GM19324 (cell line): Measurements from ENCODE around the gene ABR.
"Not testable (repeated sequence)": the region's sequence is repeated elsewhere in the genome, so short reads cannot be mapped to it uniquely, and the experiment has no call there.

Experiments
- ATAC-seq: cut with Tn5 transposase; IDR thresholded peaks from one replicate; pipeline ENCODE4 v1.9.1; 2021; ENCODE audit warnings: mild to moderate bottlenecking, moderate library complexity; ENCODE audit not compliant: unreplicated experiment, low FRiP score

Gene ABR

GRCh38 chr17:1202291-1202690 lies 22.5 kb upstream of the ABR start:
- ATAC-seq, result no peak

GRCh38 chr17:1201132-1201702 lies 21.4 kb upstream of the ABR start:
- ATAC-seq, result no peak

- not testable (repeated sequence) for ATAC-seq
Measured at GRCh38 chr17:1199271-1199743, 19.5 kb upstream of the ABR start.

GRCh38 chr17:1197781-1198490 lies 18.2 kb upstream of the ABR start:
- ATAC-seq, result peak; percentile 74

- peak; percentile 5 for ATAC-seq
Measured at GRCh38 chr17:1197379-1197778, 17.6 kb upstream of the ABR start.

GRCh38 chr17:1196946-1197345 lies 17.2 kb upstream of the ABR start:
- no peak for ATAC-seq

GRCh38 chr17:1192911-1193699 lies 13.3 kb upstream of the ABR start:
- ATAC-seq, result no peak

- no peak for ATAC-seq
Measured at GRCh38 chr17:1190751-1191331, 11.1 kb upstream of the ABR start.

- ATAC-seq, result no peak
Measured at GRCh38 chr17:1188812-1189504, 9.2 kb upstream of the ABR start.

GRCh38 chr17:1186923-1187771 lies 7.4 kb upstream of the ABR start:
- no peak for ATAC-seq

GRCh38 chr17:1186214-1186820 lies 6.5 kb upstream of the ABR start:
- ATAC-seq, result no peak

- ATAC-seq, result peak; percentile 40
Measured at GRCh38 chr17:1183171-1183873, 3.5 kb upstream of the ABR start.

- ATAC-seq, result no peak
Measured at GRCh38 chr17:1182811-1183170, 3.0 kb upstream of the ABR start.

GRCh38 chr17:1181753-1182137 lies 2.0 kb upstream of the ABR start:
- ATAC-seq, result no peak

GRCh38 chr17:1180958-1181752 lies 1.4 kb upstream of the ABR start:
- ATAC-seq, result no peak

GRCh38 chr17:1179112-1179817 lies 516 bp downstream of the ABR start:
- ATAC-seq, result no peak

- no peak for ATAC-seq
Measured at GRCh38 chr17:1177016-1177700, 2.6 kb downstream of the ABR start.
